K562 (cell line): ENCODE data around the gene RBMXL2. TPM values are rescaled to one million over a fixed set of nuclear protein-coding genes. Genes with fewer than 3 reads are reported as not detected.

ENCODE experiments used
- CBFA2T3 ChIP-seq: fragments of 450-650 bp; IDR thresholded peaks from 2 replicates; pipeline ENCODE4 v1.6.1; 2017
- CXXC5 ChIP-seq: fragments of 250-450 bp; sonication (Bioruptor Pico); IDR thresholded peaks from 2 replicates; pipeline ENCODE4 v1.8.0; 2022; ENCODE audit warnings: inconsistent platforms, mild to moderate bottlenecking, moderate library complexity
- DDX20 ChIP-seq: fragments of 450-650 bp; IDR thresholded peaks from 2 replicates; pipeline ENCODE4 v1.6.1; 2016; ENCODE audit warnings: missing genetic modification characterization, low read depth, mild to moderate bottlenecking, missing compliant biosample characterization, moderate library complexity
- ELF1 ChIP-seq: fragments of 200-800 bp; sonication (Bioruptor generic); IDR thresholded peaks from 2 replicates; pipeline ENCODE4 v1.6.1; 2016; ENCODE audit warnings: missing genetic modification characterization, missing compliant biosample characterization
- ELF4 ChIP-seq: fragments of 450-650 bp; formaldehyde crosslinking; IDR thresholded peaks from 2 replicates; pipeline ENCODE4 v1.4.0; 2022; ENCODE audit warnings: missing genetic modification characterization
- ESRRA ChIP-seq: fragments of 450-650 bp; IDR thresholded peaks from 2 replicates; pipeline ENCODE4 v1.6.1; 2014; ENCODE audit warnings: low read depth, mild to moderate bottlenecking, moderate library complexity, borderline replicate concordance
- FIP1L1 ChIP-seq: fragments of 200-400 bp; formaldehyde crosslinking; IDR thresholded peaks from 2 replicates; pipeline ENCODE4 v1.6.1; 2018; ENCODE audit warnings: mild to moderate bottlenecking, low read depth, low read length; ENCODE audit not compliant: poor library complexity, severe bottlenecking
- GATAD2B ChIP-seq: fragments of 450-650 bp; IDR thresholded peaks from 2 replicates; pipeline ENCODE4 v1.6.1; 2017; ENCODE audit warnings: mild to moderate bottlenecking, borderline replicate concordance
- HBP1 ChIP-seq: fragments of 450-650 bp; formaldehyde crosslinking; IDR thresholded peaks from 2 replicates; pipeline ENCODE4 v1.4.0; 2022; ENCODE audit warnings: missing genetic modification characterization
- KLF16 ChIP-seq: IDR thresholded peaks from 2 replicates; pipeline ENCODE4 v1.6.1; 2016; ENCODE audit warnings: antibody characterized with exemption
- MAFG ChIP-seq: fragments of 450-650 bp; conservative IDR thresholded peaks from 2 replicates; pipeline ENCODE4 v1.6.1; 2016; ENCODE audit warnings: missing genetic modification characterization, missing compliant biosample characterization
- MBD2 ChIP-seq: sonication (generic); IDR thresholded peaks from 2 replicates; pipeline ENCODE4 v1.6.1; 2016; ENCODE audit warnings: low read depth, borderline replicate concordance
- MECOM ChIP-seq: fragments of 250-450 bp; sonication (Bioruptor Pico); IDR thresholded peaks from 2 replicates; pipeline ENCODE4 v1.8.0; 2022; ENCODE audit warnings: inconsistent platforms
- NBN ChIP-seq: fragments of 450-650 bp; IDR thresholded peaks from 2 replicates; pipeline ENCODE4 v1.6.1; 2016; ENCODE audit warnings: low read depth, mild to moderate bottlenecking
- NCOA4 ChIP-seq: fragments of 450-650 bp; IDR thresholded peaks from 2 replicates; pipeline ENCODE4 v1.6.1; 2018; ENCODE audit warnings: mild to moderate bottlenecking; ENCODE audit not compliant: partially characterized antibody
- NCOR1 ChIP-seq: fragments of 450-650 bp; IDR thresholded peaks from 2 replicates; pipeline ENCODE4 v1.6.1; 2016; ENCODE audit warnings: mild to moderate bottlenecking, moderate library complexity
- PCBP2 ChIP-seq: fragments of 200-400 bp; formaldehyde crosslinking; IDR thresholded peaks from 2 replicates; pipeline ENCODE4 v1.6.1; 2018; ENCODE audit warnings: low read length, low read depth, mild to moderate bottlenecking, moderate library complexity; ENCODE audit not compliant: poor library complexity, severe bottlenecking
- POLR2AphosphoS5 ChIP-seq: IDR thresholded peaks from 2 replicates; pipeline ENCODE4 v1.6.1; 2011; ENCODE audit warnings: mild to moderate bottlenecking, low read depth, low read length, moderate library complexity; ENCODE audit not compliant: control insufficient read depth, insufficient read depth
- STAT5B ChIP-seq: fragments of 250-450 bp; sonication (Bioruptor Pico); IDR thresholded peaks from 2 replicates; pipeline ENCODE4 v1.8.0; 2021; ENCODE audit warnings: mild to moderate bottlenecking, inconsistent platforms
- TAL1 ChIP-seq: fragments of 450-650 bp; IDR thresholded peaks from 2 replicates; pipeline ENCODE4 v1.6.1; 2016; ENCODE audit warnings: mild to moderate bottlenecking
- TEAD4 ChIP-seq, 2 experiments: sonication (generic) in 1 of 2; formaldehyde crosslinking in 1 of 2; IDR thresholded peaks; 2 replicates each; pipeline versions ENCODE4 v1.6.1 to v1.8.0; 2012 to 2022; ENCODE audit warnings: borderline replicate concordance in 1 of 2, inconsistent platforms in 1 of 2, low read length in 1 of 2, mild to moderate bottlenecking in 1 of 2, missing genetic modification reagents in 1 of 2
- ZNF217 ChIP-seq: sonication (generic); formaldehyde crosslinking; IDR thresholded peaks from 2 replicates; pipeline ENCODE4 v1.8.0; 2022; ENCODE audit warnings: mild to moderate bottlenecking, missing genetic modification reagents
- ZNF639 ChIP-seq, 2 experiments: fragments of 200-800 bp in 1 of 2; sonication (Bioruptor generic) in 1 of 2; sonication (generic) in 1 of 2; formaldehyde crosslinking in 1 of 2; IDR thresholded peaks in 1 of 2; conservative IDR thresholded peaks in 1 of 2; 2 replicates each; pipeline versions ENCODE4 v1.5.0 to v1.6.1; 2016 to 2020; ENCODE audit warnings: missing compliant biosample characterization in 1 of 2, missing genetic modification characterization in 1 of 2, missing genetic modification reagents in 1 of 2
- polyA plus RNA-seq, 8 experiments: library from polyadenylated mRNA; depleted of rRNA in 4 of 8; stranded (reverse) in 5 of 8; unstranded in 3 of 8; fragments of >200 nt; fragmentation: Nextera tagmentation in 2 of 8; fragmentation: Illumina TruSeq in 1 of 8; extraction: Ambion mirVana in 2 of 8; extraction: Trizol in 1 of 8; gene quantifications; 2 replicates each; pipeline versions ENCODE4 v1.2.1 to v1.2.3, GENCODE V29; 2011 to 2014; ENCODE audit warnings: inconsistent platforms in 1 of 8, missing spikeins in 1 of 8
- total RNA-seq, 7 experiments: library from RNA; depleted of rRNA in 6 of 7; stranded (reverse); fragments of >200 nt in 6 of 7; fragmentation: Illumina TruSeq in 2 of 7; extraction: Trizol in 2 of 7; gene quantifications; 2 replicates each; pipeline versions ENCODE4 v1.2.1 to v1.2.3, GENCODE V29; 2011 to 2021; ENCODE audit warnings: low replicate concordance in 1 of 7
- TF ChIP-seq, protein P1 (sequence below): fragments of 200-800 bp; sonication (Bioruptor generic); IDR thresholded peaks from 2 replicates; pipeline ENCODE4 v1.6.1; 2017; ENCODE audit warnings: missing genetic modification characterization, missing compliant biosample characterization

The RBMXL2 gene
- total and polyA plus RNA-seq, 9 of the 15 experiments (the other 6 are each of a cell fraction or from before 2014, with no cell fraction given): 0.07 to 0.45 (median 0.21) TPM; not detected in 3

DNA sequence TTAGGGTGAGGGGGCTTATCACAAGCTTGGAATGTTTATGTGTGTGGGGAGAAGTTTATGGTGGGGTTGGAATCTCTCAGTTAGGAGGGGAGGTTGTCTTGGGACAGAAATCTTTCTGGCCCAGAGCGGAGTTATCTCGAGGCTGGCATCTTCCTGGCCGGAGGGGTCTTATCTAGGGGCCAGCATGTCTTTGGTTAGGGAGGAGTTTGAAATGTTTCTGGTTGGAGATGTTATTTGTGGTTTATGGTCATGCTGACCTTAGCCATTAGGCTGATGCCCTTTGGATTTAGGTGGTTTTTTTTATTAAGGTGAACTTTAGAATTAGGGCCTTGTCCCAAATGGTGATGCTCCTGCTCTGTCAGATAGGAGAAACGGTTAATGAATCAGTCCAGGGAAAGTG, 7.9 kb upstream of the RBMXL2 start (continued):
- no peak for TF ChIP-seq HBP1 (CRISPR knock-in tag)
- TF ChIP-seq FIP1L1: no peak
- peak; percentile 63 for TF ChIP-seq NCOR1
- peak; percentile 68; the same call in 1 of the 2 replicates for TF ChIP-seq KLF16
- peak; percentile 14; the same call in 1 of the 2 replicates for TF ChIP-seq CXXC5 (CRISPR knock-in tag)
- no peak for TF ChIP-seq MECOM (CRISPR knock-in tag)
- TF ChIP-seq NBN: no peak
- TF ChIP-seq DDX20 (tag): no peak
- TF ChIP-seq CBFA2T3: peak; percentile 84
- no peak for TF ChIP-seq PCBP2
- no peak for TF ChIP-seq ZNF217
- peak; percentile 86 for TF ChIP-seq TEAD4 (IDR thresholded peaks at IDR 0.05; ENCODE audit: low read length)
- TF ChIP-seq TEAD4 (CRISPR knock-in tag; IDR thresholded peaks at IDR 0.05; ENCODE audit: borderline replicate concordance): no peak
- TF ChIP-seq, protein P1, sequence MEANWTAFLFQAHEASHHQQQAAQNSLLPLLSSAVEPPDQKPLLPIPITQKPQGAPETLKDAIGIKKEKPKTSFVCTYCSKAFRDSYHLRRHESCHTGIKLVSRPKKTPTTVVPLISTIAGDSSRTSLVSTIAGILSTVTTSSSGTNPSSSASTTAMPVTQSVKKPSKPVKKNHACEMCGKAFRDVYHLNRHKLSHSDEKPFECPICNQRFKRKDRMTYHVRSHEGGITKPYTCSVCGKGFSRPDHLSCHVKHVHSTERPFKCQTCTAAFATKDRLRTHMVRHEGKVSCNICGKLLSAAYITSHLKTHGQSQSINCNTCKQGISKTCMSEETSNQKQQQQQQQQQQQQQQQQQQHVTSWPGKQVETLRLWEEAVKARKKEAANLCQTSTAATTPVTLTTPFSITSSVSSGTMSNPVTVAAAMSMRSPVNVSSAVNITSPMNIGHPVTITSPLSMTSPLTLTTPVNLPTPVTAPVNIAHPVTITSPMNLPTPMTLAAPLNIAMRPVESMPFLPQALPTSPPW: peak; percentile 53; the same call in 1 of the 2 replicates
- TF ChIP-seq MBD2: no peak
- no peak for TF ChIP-seq ELF1 (tag)
- TF ChIP-seq TAL1: peak; percentile 78
- 0 out of 4 replicates have a peak, but pooled peaks of 1 of the 2 experiments have one; percentile 47 for TF ChIP-seq ZNF639 (CRISPR knock-in tag; conservative IDR thresholded peaks at IDR 0.05 in 1 of 2, IDR thresholded peaks at IDR 0.05 in 1 of 2)
- peak; percentile 62; the same call in 1 of the 2 replicates for TF ChIP-seq ESRRA
- no peak for TF ChIP-seq GATAD2B
- TF ChIP-seq ELF4: peak; percentile 78; the same call in 1 of the 2 replicates
- TF ChIP-seq STAT5B (CRISPR knock-in tag): no peak
- 0 out of 2 replicates have a peak, but pooled peaks have one; percentile 20 for TF ChIP-seq POLR2AphosphoS5
- no peak for TF ChIP-seq MAFG (tag)
- TF ChIP-seq NCOA4: no peak
